HG02678 (cell line): ENCODE data around the gene TBX18.

Source experiments
- ATAC-seq: cut with Tn5 transposase; IDR thresholded peaks from one replicate; pipeline ENCODE4 v1.9.1; 2021; ENCODE audit warnings: mild to moderate bottlenecking, moderate library complexity; ENCODE audit not compliant: unreplicated experiment

Gene TBX18

DNA sequence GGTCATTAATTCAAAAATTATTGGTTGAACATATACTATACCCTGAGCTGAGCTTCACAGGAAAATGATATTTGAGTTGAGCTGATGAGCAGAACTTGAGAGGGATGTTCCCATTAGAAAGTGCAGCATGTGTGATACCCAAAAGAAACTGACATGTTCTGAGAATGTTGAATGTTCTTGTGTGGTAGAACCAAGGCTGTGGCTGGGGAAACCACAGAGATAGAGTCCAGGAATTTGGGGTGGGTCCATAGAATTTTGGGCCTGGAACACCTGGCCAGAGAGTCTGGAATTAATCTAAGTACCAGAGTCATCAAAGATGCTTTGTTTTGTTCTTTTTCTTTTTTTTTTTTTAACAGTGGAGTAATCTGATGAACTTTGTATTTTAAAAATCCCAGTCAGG is 88.7 kb downstream of the TBX18 start:
- no peak for ATAC-seq

DNA sequence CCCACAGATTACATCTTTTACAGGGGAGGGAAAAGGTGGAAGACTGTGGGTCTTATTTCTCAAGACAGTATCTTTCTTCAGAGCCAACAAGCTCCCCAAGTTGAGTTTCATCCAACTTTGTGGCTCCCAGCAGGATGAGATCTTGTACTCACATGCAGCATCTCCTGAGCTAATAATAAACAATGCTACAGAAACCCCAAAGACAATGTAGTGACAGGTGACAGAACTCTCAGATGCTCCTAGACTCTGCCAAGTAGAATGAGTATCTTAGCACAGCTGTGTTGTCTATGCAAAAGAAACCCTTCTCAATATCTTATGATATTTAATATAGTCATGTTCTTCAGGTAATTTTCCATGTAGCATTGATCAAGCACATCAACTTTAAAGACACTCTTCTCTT is 90.0 kb downstream of the TBX18 start:
- ATAC-seq: no peak

DNA sequence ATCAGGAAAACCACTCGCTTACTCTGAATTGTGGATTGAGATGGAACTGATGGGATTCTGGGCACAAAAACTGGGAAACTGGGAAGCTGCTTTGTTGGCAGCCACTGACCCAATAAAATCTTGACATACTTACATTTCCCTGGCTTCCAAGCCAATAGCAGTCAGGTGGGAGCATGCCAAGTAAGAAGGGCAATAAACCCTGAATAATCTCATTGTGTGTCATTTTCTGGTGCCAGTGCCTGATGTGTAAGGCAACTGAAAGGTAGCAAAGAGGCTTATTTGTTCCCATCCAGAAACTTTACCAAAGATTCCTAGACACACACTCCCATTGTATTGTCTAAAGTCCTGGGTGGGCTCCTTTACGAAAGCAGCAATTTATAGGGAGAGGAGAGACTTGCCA is 93.2 kb downstream of the TBX18 start:
- ATAC-seq: no peak

DNA sequence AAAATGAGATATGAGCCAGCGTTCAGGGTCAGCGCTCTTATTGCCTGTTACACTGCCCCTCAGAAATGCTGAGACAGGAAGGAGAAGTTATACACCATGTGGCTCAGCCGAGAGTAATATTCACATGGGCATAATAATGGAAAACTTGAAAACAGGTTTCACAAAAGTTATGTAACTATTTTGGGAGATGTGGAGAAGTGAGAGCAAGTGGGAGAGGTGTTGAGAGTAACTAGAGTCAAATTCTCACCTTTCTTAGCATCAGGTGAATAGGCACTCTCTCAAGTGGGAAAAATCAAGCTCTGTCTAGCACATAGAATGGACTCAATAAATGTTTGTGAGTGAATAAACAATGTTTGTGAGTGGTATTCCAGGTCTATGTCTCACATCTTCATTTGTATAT is 94.5 kb downstream of the TBX18 start:
- no peak for ATAC-seq

GRCh38 chr6:84667252-84668213 is 96.9 kb downstream of the TBX18 start:
- no peak for ATAC-seq

GRCh38 chr6:84665401-84665800 is 99.0 kb downstream of the TBX18 start:
- no peak for ATAC-seq

DNA sequence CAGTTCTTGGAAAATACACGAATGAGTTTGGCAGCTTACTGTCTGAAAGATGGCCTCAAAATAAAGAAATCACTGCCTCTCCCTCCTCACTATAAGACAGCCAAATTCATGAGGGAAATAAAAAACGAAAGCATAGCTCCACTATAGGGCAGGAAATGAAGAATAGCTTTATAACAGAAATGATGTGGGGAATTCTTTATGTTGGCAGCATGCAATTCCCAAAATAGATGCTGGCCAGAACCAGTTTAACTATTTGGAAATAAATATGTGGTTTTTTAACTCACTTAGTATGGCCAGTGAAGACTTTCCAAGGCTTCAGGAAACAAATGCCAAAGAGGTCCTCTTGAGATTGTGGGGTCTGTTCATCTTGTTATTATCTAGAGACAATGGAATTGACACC is 100.5 kb downstream of the TBX18 start:
- ATAC-seq: no peak

DNA sequence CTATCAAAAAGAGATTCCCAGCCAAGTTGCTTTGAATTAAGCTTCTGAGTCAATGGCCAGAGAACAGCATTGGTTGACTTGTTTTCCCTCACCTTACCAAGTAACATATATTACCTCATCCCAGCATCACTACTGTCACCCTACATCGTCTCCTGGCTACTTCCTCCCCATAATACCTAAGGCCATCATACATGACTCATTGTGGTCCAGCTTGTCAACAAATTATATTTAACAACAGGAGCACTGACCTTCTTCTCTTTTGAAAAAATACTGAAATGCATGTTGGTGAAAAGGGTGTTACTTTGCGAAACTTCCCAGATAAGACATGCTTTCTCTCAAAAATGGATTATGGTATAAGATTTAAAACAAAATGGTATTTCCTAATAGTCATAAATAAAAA is 106.9 kb downstream of the TBX18 start:
- ATAC-seq: no peak

DNA sequence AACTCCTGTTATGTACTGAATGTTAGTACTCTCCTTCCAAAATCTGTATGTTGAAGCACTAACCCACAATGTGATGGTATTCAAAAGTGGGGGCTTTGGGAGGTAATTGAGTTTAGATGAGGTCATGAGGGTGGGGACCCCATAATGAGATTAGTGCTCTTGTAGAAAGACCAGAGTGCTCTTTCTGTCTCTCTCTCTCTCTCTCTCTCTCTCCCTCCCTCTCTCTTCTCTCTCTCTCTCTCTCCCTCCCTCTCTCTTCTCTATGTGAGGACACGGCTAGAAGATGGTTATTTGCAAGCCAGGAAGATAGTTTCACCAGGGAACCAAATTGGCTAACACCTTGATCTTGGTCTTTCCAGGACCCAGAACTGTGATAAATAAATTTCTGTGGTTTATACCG is 107.4 kb downstream of the TBX18 start:
- ATAC-seq: no peak

DNA sequence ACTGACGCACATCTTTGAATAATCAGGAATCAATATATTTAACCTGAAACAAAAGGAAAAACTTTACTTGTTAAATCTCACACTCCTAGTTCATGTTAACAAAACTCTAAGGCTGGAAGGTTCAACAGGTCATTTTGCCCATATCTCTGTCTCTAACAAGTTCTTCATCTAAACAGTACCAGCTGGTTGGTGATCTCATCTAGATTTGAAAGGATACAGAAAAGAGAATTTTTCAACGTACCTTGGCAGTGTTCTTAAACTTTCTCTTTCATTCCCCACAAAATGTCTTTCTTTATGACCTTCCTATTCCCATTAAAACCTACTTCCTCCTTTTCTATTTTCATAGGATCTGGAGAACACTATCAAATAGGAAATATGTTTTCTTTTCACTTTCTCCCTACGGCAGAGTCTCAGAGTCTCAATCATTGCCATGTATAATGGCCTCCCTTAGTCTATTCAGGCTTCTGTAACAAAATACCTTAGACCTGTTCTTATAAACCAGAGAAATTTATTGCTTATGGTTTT is 111.3 kb downstream of the TBX18 start:
- ATAC-seq: no peak

DNA sequence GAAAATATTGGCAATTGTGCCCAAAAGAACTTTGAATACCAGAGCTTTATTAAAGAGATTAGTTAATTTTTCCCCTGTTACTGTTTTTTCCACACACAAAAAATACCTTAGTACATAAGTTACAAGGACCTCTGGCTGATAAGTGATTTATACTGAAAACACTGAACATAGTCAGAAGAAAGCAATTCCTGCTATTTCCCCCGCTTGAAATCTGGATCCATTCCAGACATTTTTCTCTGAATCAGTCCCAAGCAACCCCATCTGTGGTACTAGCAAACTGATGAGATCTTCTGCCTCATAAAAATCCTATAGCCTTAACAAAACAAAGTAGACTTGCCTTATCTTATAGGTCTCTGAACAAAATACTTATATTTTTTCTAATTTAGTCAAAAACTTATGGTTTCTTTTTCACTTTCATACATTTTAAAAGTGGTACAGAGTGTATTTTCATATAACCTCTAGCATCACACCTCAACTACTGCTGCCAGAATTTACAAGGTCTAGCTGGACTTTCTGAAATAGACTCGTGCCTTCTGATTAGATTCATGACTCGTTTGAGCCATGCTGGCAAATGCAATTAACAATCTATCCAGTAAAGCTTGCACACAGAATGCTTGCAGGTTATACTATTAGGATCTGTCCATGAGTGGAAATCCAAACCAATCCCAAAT is 111.9 kb downstream of the TBX18 start:
- ATAC-seq: no peak

- no peak for ATAC-seq
Observed at GRCh38 chr6:84651583-84651982, 112.8 kb downstream of the TBX18 start.

DNA sequence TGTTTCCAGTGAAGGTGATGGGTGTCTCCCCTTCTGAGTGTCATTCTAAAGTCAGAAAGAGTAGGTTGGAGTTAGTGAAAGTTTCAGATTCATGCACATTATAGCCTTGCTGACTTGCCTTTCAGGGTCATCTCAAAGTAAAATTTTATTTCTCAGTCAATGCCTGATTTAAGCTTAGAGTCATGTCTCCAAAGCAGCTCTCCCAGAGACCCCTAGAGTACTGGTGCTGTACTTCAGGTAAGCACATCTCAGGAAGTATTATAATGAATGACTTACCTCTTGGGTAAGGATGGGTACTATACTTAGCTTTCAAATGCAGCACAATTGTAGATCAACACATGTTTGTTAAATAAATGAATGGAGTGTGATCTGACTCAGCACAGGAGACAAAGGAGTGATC is 116.0 kb downstream of the TBX18 start:
- ATAC-seq: no peak

DNA sequence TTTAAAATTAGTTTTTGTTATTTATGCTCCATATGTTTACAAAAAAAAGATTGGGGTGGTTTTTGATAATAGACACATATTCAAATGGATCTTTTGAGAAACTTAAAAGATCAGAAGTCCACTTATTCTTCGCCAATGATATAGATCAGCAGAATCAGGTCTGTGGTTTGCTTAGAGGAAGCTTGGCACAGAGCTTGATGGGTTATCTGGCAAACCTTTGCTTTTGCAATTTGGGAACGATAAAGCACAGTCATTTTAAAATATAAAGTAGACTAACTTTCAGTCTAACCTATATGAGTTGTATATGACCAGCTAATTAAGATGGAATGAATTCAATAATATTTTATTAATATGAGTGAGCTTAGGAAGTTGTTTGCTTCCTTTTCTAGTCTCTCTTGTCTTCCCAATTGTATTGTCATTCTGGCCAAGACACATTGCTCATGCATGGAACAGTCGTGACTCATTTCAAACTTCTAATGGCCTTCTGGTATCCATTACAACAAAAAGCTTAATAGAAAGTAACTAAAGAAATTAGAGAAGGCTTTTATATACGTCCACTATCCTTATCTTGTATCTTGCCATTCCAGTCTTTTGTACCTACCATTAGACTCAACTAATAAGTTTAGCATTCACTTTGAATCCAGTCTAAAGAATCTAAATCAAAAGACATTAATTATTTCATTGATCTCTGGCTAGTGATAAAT is 118.7 kb downstream of the TBX18 start:
- no peak for ATAC-seq

DNA sequence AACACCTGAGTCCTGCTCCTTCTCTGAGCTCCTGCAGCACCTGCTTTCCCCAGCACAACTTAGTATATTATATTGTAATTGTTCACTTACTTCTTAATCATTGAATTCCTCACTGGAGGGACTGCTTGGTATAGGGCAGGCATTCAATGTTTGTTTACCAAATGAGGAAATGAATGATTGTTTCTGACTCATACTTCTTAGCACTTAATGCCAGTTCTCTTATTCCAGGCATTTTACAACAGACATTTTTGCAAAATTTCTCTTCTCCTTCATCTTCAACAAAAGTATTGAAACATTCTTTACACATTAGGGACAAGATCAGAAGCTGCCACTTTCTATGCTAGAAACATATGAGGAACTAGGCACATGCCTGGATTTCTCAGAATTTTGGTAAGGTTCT is 119.4 kb downstream of the TBX18 start:
- ATAC-seq: no peak

DNA sequence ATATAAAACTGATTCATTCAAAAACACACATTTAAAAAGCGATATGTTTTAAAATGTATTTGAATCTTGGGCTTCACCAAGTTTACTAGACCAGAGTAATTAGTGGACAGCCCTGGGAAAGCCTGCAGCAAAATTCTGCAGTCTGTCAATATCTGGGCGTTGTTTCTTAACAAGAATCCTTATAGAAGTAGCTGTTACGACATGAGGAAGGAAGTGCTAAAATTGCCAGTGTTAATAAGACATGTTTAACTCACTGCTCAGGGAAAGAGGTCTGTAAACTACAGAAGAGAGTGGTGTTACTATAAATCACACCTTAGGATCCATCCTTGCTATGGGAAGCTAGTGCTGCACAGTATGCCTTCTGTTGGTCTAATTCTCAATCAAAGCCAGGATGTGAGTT is 120.6 kb downstream of the TBX18 start:
- ATAC-seq: no peak

- ATAC-seq: no peak
Observed at GRCh38 chr6:84641076-84641475, 123.3 kb downstream of the TBX18 start.

GRCh38 chr6:84639396-84639795 is 125.0 kb downstream of the TBX18 start:
- ATAC-seq: no peak

GRCh38 chr6:84638286-84638685 is 126.1 kb downstream of the TBX18 start:
- ATAC-seq: no peak
